Right cardiac atrium (tissue), 5 donors: ENCODE measurements around the gene SPRR1B. TPM values are rescaled to one million over a fixed set of nuclear protein-coding genes. Genes with fewer than 3 reads are reported as not detected.

Source experiments
- polyA plus RNA-seq: library from polyadenylated mRNA; stranded (reverse); fragments of 200-250 nt; gene quantifications from one replicate; pipeline ENCODE4 v1.2.3, GENCODE V29; 2013
- total RNA-seq, 4 donors: library from RNA; stranded (reverse); fragmentation: NEBNext Ultra II Directional; extraction: Animal tissue kit (Norgen Biotek cat#: 25700); gene quantifications; one replicate each; pipeline ENCODE4 v1.2.1, GENCODE V29; 2021
- donor health status: healthy with polysubstance abuse.
- donor health status: DM: no; HTN: yes; CAD: no.
- donor health status: DM: no; HTN: no; CAD: no.
- donor health status: DM: no; HTN: yes; CAD: no; lungs with severe emphysema.
- donor health status: DM: yes; HTN: yes; CAD: no.

Gene SPRR1B
- total and polyA plus RNA-seq, 5 donors: not detected

Other genes with a start within 250 kb of the SPRR1B start
- gene LCE1E, start 244.9 kb upstream of the SPRR1B start, total RNA-seq: not detected
- gene LCE1E, start 244.9 kb upstream of the SPRR1B start, polyA plus RNA-seq: not detected
- gene LCE1D, start 234.5 kb upstream of the SPRR1B start, total RNA-seq: not detected
- not detected for gene LCE1D, start 234.5 kb upstream of the SPRR1B start, polyA plus RNA-seq
- not detected for gene LCE1C, start 224.6 kb upstream of the SPRR1B start, total RNA-seq
- not detected for gene LCE1C, start 224.6 kb upstream of the SPRR1B start, polyA plus RNA-seq
- not detected for gene LCE1B, start 219.2 kb upstream of the SPRR1B start, total RNA-seq
- not detected for gene LCE1B, start 219.2 kb upstream of the SPRR1B start, polyA plus RNA-seq
- gene LCE1A, start 203.7 kb upstream of the SPRR1B start, total RNA-seq: not detected
- gene LCE1A, start 203.7 kb upstream of the SPRR1B start, polyA plus RNA-seq: not detected
- gene LCE6A, start 188.3 kb upstream of the SPRR1B start, total RNA-seq: not detected
- gene LCE6A, start 188.3 kb upstream of the SPRR1B start, polyA plus RNA-seq: not detected
- gene LCE7A, start 171.2 kb upstream of the SPRR1B start, total RNA-seq: not detected
- gene LCE7A, start 171.2 kb upstream of the SPRR1B start, polyA plus RNA-seq: not detected
- not detected for gene SMCP, start 152.9 kb upstream of the SPRR1B start, total RNA-seq
- not detected for gene SMCP, start 152.9 kb upstream of the SPRR1B start, polyA plus RNA-seq
- not detected for gene IVL, start 122.7 kb upstream of the SPRR1B start, total RNA-seq
- gene IVL, start 122.7 kb upstream of the SPRR1B start, polyA plus RNA-seq: not detected
- gene SPRR5, start 84.0 kb upstream of the SPRR1B start, total RNA-seq: not detected
- not detected for gene SPRR5, start 84.0 kb upstream of the SPRR1B start, polyA plus RNA-seq
- gene SPRR4, start 60.6 kb upstream of the SPRR1B start, total RNA-seq: not detected
- gene SPRR4, start 60.6 kb upstream of the SPRR1B start, polyA plus RNA-seq: not detected
- gene SPRR1A, start 47.1 kb upstream of the SPRR1B start, total RNA-seq: not detected
- not detected for gene SPRR1A, start 47.1 kb upstream of the SPRR1B start, polyA plus RNA-seq
- gene SPRR3, start 29.5 kb upstream of the SPRR1B start, total RNA-seq: not detected
- gene SPRR3, start 29.5 kb upstream of the SPRR1B start, polyA plus RNA-seq: 0.50 TPM
- gene SPRR2D, start 9.9 kb downstream of the SPRR1B start, total RNA-seq: not detected
- not detected for gene SPRR2D, start 9.9 kb downstream of the SPRR1B start, polyA plus RNA-seq
- not detected for gene SPRR2A, start 26.3 kb downstream of the SPRR1B start, total RNA-seq
- 0.14 TPM for gene SPRR2A, start 26.3 kb downstream of the SPRR1B start, polyA plus RNA-seq
- gene SPRR2B, start 40.4 kb downstream of the SPRR1B start, total RNA-seq: not detected
- gene SPRR2B, start 40.4 kb downstream of the SPRR1B start, polyA plus RNA-seq: not detected
- gene SPRR2E, start 63.3 kb downstream of the SPRR1B start, total RNA-seq: not detected
- gene SPRR2E, start 63.3 kb downstream of the SPRR1B start, polyA plus RNA-seq: not detected
- under 1 TPM in 1 of 4 donors, not detected in 3; 0.37 TPM for gene SPRR2F, start 82.3 kb downstream of the SPRR1B start, total RNA-seq
- not detected for gene SPRR2F, start 82.3 kb downstream of the SPRR1B start, polyA plus RNA-seq
- not detected for gene SPRR2G, start 119.7 kb downstream of the SPRR1B start, total RNA-seq
- gene SPRR2G, start 119.7 kb downstream of the SPRR1B start, polyA plus RNA-seq: not detected
- not detected for gene LELP1, start 172.2 kb downstream of the SPRR1B start, total RNA-seq
- gene LELP1, start 172.2 kb downstream of the SPRR1B start, polyA plus RNA-seq: not detected
- gene PRR9, start 186.4 kb downstream of the SPRR1B start, total RNA-seq: not detected
- gene PRR9, start 186.4 kb downstream of the SPRR1B start, polyA plus RNA-seq: not detected
- gene LORICRIN, start 228.5 kb downstream of the SPRR1B start, total RNA-seq: not detected
- not detected for gene LORICRIN, start 228.5 kb downstream of the SPRR1B start, polyA plus RNA-seq